WTC11 (cell line): ENCODE measurements around the gene ABCC11.

ENCODE experiments used
- CTCF ChIP-seq: fragments of 200-600 bp; IDR thresholded peaks from 2 replicates; pipeline ENCODE4 v1.8.0; 2022; ENCODE audit warnings: antibody characterized with exemption
- MAX ChIP-seq: sonication (generic); formaldehyde crosslinking; IDR thresholded peaks from 2 replicates; pipeline ENCODE4 v1.8.0; 2022; ENCODE audit warnings: mild to moderate bottlenecking, missing genetic modification reagents
- USF2 ChIP-seq: sonication (generic); formaldehyde crosslinking; IDR thresholded peaks from 2 replicates; pipeline ENCODE4 v1.8.1; 2023; ENCODE audit warnings: mild to moderate bottlenecking, missing genetic modification reagents, moderate library complexity
- ZNF423 ChIP-seq: fragments of 250-450 bp; sonication (Bioruptor Pico); IDR thresholded peaks from 2 replicates; pipeline ENCODE4 v2.1.2; 2022; ENCODE audit warnings: mild to moderate bottlenecking, moderate library complexity
- ZNF512 ChIP-seq: sonication (generic); formaldehyde crosslinking; IDR thresholded peaks from 2 replicates; pipeline ENCODE4 v1.8.1; 2022; ENCODE audit warnings: missing genetic modification reagents, borderline replicate concordance

- TF ChIP-seq CTCF (no peak), ZNF423 (CRISPR knock-in tag) (no peak), MAX (no peak), ZNF512 (CRISPR knock-in tag) (no peak), USF2 (CRISPR knock-in tag) (no peak)
These were observed 93.6 kb downstream of the ABCC11 start for GRCh38 chr16:48153774-48154173.
